GM19395 (cell line): ENCODE results near the gene RTRAF.

ENCODE experiments used
- ATAC-seq: cut with Tn5 transposase; IDR thresholded peaks from one replicate; pipeline ENCODE4 v1.9.1; 2021; ENCODE audit warnings: mild to moderate bottlenecking, moderate library complexity; ENCODE audit not compliant: unreplicated experiment

RTRAF gene

GRCh38 chr14:52048641-52049204 is 59.4 kb downstream of the RTRAF start:
- ATAC-seq, result no peak

GRCh38 chr14:52049271-52049670 is 59.9 kb downstream of the RTRAF start:
- ATAC-seq, result no peak

GRCh38 chr14:52049721-52050588 is 60.6 kb downstream of the RTRAF start:
- no peak for ATAC-seq

- no peak for ATAC-seq
These were observed 61.9 kb downstream of the RTRAF start for GRCh38 chr14:52051251-52051650.

- ATAC-seq, result no peak
These were observed 62.5 kb downstream of the RTRAF start for GRCh38 chr14:52051871-52052270.

GRCh38 chr14:52052288-52052943 is 63.1 kb downstream of the RTRAF start:
- ATAC-seq, result no peak

GRCh38 chr14:52053044-52053443 is 63.7 kb downstream of the RTRAF start:
- ATAC-seq, result no peak

GRCh38 chr14:52054678-52055077 is 65.3 kb downstream of the RTRAF start:
- no peak for ATAC-seq

- ATAC-seq, result no peak
These were observed 65.8 kb downstream of the RTRAF start for GRCh38 chr14:52055167-52055566.

- no peak for ATAC-seq
These were observed 69.0 kb downstream of the RTRAF start for GRCh38 chr14:52058341-52058740.

GRCh38 chr14:52059649-52060048 is 70.3 kb downstream of the RTRAF start:
- no peak for ATAC-seq

- ATAC-seq, result no peak
These were observed 70.7 kb downstream of the RTRAF start for GRCh38 chr14:52060080-52060479.
